GM19025 (cell line): ENCODE results near the gene INTS6L.

Source experiments
- ATAC-seq: cut with Tn5 transposase; IDR thresholded peaks from one replicate; pipeline ENCODE4 v1.9.1; 2021; ENCODE audit warnings: mild to moderate bottlenecking, low read depth, moderate library complexity; ENCODE audit not compliant: unreplicated experiment

INTS6L gene

DNA sequence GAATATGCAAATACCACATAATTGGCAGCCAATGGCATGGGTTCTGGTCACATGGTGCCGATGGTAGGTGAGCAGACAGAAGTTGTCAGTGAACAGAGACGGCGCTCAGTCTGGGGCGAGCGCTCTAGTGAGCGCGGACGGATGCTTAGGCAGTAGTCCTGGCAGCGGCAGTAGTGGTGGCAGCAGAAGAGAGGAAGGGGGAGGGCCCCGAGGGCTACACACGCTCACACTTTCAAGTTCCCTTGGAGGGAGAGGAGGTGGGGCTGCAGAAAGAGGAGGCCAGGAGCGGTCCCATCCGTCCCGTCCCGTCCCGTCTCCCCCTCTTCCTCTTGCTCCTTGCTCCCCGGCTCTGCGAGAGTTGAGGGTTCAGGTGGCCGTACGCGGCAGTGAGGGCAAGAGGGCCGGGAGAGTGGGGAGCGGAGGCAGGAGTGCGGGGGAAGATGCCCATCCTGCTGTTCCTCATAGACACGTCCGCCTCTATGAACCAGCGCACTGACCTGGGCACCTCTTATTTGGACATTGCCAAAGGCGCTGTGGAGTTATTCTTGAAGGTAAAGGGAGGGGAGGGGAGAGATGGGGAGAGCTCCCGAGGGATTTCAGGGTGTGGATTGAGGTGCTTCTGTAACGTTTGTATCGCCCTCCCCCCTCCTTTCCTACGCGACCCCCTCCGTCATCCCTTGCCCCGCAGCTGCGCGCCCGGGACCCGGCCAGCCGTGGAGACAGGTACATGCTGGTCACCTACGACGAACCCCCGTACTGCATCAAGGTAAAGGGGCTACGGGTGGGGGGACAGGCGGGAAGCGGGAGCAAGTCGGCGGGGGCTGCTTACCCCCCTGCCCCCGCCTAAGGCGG, at the start of gene INTS6L:
Gene INTS6L (plus strand): TSS at position 108 of the 852 bp plus-strand sequence. CDS start 333 bp downstream, at position 441.
- peak; percentile 79 for ATAC-seq

GRCh38 chrX:135476378-135476777, 44.1 kb upstream of the INTS6L start:
- ATAC-seq = no peak

GRCh38 chrX:135477576-135477975, 42.9 kb upstream of the INTS6L start:
- ATAC-seq = no peak

DNA sequence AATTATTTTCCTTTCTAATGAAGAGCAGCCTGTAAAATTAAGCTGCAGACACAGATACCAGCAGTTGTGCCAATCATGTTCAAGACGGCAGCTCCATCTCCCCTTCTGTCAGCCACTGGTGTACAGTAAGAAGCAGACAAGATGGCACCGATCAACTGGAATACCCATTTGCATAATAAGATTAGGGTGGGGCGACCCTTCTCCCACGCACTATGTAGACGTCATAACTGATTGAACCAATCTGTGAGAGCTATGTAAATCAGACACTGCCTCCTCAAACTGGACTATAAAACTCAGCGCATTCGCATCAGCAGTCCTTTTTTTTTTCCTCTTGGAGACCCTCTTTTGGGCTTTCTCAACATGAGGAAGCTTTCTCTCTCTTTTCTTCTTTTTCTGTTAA, 40.4 kb upstream of the INTS6L start:
- no peak for ATAC-seq

GRCh38 chrX:135481696-135482179, 38.7 kb upstream of the INTS6L start:
- no peak for ATAC-seq

- no peak for ATAC-seq
These were observed 35.7 kb upstream of the INTS6L start for GRCh38 chrX:135484641-135485289.

GRCh38 chrX:135489542-135489941, 30.9 kb upstream of the INTS6L start:
- ATAC-seq = peak; percentile 85

- ATAC-seq = no peak
These were observed 29.4 kb upstream of the INTS6L start for GRCh38 chrX:135490979-135491514.

DNA sequence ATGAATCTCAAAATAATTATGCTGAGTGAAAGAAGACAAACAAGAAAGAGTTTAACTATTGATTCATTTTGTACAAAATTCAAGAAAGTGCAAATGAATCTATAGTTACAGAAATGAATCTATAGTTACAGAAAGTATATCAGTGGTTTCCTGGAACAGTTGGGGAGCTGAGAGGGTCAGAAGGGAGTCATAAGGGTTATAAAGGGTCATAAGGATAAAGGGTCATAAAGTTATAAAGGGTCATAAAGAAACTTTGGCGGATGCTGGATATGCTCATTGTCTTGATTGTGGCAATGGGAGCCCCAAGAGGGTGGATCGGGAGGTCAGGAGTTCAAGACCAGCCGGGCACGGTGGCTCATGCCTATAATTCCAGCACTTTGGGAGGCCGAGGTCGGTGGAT, 26.0 kb upstream of the INTS6L start:
- ATAC-seq = no peak

DNA sequence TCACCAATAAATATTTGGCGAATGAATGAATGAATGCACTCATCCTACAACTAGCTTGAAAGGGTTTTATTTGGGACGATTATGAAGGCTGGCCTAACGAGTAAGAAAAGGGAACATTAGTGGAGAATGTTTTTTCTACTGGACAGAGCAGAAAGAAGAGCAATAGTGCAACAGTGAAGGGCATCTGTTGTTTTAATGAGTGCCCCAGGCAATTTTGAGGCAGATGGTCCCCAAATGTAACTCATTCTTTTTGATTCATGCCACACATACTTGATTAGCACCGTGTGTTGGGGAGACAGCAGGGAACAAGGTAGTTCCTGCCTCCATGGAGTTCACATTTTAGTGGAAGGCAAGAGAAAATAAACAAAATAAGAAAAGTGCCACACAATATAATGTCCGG, 22.7 kb upstream of the INTS6L start:
- no peak for ATAC-seq

DNA sequence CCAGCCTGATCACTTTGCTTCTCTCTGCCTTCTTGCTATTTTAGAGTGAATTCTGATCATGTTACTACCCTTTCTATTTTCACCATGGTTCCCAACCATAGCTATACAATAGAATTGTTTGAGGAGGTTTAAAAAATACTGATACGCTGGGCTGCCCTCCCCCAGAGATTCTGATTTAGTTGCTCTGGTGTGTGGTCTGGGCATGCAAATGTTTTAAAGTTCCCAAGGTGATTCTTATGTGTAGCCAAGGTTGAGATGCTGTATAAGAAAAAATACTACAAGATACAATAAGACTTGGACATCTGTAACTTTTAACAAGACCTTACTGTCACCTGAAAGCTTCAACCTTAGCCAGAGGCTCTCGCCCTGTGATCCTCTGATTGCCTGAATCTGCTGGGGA, 22.2 kb upstream of the INTS6L start:
- no peak for ATAC-seq

DNA sequence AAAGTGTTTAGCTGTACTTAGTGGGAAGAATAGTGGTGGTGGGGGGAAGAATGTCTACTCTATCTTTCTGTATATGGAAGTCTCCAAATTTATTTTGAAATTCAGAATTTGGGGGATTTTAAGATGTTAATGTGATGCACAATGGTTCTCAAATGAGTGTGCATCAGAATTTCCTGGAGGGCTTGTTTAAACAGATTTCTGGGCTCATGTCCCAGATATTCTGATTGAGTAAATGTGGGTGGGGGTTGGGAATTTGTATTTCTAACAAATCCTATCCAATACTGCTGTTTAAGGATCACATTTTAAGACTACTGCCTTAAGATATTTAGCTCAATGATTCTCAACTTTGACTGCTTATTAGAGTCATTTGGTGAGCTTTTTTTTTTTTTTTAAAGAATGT, 15.1 kb upstream of the INTS6L start:
- ATAC-seq = no peak

- ATAC-seq = no peak
These were observed 10.6 kb upstream of the INTS6L start for GRCh38 chrX:135509885-135510284.

GRCh38 chrX:135512508-135513129, 7.8 kb upstream of the INTS6L start:
- no peak for ATAC-seq

- no peak for ATAC-seq
These were observed 7.3 kb upstream of the INTS6L start for GRCh38 chrX:135513130-135513515.

DNA sequence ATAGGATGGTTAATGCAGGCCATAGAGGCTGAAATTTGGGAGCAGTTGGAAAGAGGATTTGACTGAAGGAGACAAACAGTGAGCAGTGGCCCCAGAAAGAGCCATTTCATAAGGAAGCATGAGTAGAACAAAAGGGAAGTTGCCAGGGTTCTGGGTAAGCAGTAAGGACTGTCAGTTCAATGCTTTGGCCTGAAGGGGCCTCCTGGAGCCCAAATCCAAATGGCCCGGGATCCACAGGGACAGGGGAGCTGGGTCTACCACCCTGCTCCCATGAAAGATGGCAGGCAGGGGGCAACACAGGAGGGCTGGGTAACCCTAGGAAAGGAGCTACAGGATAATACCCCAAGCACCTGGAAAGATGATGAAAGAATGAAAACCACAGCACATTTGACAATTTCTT, 4.1 kb upstream of the INTS6L start:
- no peak for ATAC-seq

GRCh38 chrX:135518161-135518560, 2.3 kb upstream of the INTS6L start:
- ATAC-seq = no peak

DNA sequence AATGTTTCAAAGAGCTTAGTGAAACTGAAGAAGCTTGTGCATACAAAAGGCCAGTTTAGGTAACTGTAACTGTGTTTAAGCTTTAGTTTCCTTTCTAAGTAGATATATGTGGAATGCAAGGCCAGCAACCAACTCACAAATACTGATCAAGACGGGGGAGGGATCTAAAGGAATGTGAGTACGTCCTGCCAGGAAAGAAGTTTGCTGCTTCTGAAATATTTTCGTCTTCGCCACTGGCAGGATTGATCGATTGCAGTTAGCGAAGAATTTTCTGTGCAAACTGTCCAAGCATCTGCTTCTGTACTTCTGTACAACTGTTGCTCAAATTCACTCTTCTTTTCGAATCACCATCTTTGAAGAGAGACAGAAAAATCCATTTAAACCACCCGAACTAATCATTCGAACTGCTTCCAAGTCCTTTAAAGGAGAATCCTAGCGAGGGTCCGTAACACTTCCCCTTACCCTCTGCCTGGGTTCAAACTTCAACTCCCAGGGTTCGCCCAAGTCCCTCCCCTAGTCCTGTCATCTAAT, 373 bp upstream of the INTS6L start:
- ATAC-seq = peak; percentile 2

- ATAC-seq = peak; percentile 62
These were observed 1.1 kb downstream of the INTS6L start for GRCh38 chrX:135521405-135522131.

DNA sequence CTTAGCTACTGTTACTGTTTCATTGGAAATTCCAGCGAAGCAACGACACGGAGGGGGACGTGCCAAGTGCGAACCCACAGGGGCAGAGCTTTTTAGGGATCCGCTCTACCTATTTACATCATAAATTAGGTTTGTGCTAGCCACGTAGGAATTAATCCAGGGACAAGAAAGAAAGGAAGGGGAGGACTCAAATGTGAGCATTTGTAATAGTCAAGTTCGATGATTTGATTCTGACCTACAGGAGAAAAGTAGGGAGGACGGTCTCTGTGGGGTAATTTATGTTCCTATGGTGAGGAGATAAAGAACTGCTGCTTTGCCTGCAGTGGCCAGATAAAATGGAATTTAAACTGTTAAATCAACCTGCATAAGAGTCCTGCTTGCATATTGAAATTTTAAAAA, 1.7 kb downstream of the INTS6L start:
- no peak for ATAC-seq
